Endothelial cell of umbilical vein (primary cell): Measurements from ENCODE around the gene GBX2.

Experiments
- EZH2 ChIP-seq: IDR thresholded peaks from 2 replicates; pipeline ENCODE4 v1.6.1; 2012; ENCODE audit warnings: borderline replicate concordance, low read depth, mild to moderate bottlenecking, moderate library complexity, low read length, inconsistent platforms; ENCODE audit not compliant: severe bottlenecking
- JUN ChIP-seq: IDR thresholded peaks from 2 replicates; pipeline ENCODE4 v1.6.1; 2011; ENCODE audit warnings: borderline replicate concordance, low read depth; ENCODE audit not compliant: insufficient read length, insufficient read depth
- POLR2AphosphoS5 ChIP-seq: IDR thresholded peaks from 2 replicates; pipeline ENCODE4 v1.6.1; 2012; ENCODE audit warnings: low read depth, mild to moderate bottlenecking, control low read depth, low read length, moderate library complexity; ENCODE audit not compliant: insufficient read depth
- TF ChIP-seq, protein P1 (sequence below), 2 donors: IDR thresholded peaks; 1 replicate in 1 of 2; 2 replicates in 1 of 2; pipeline ENCODE4 v1.5.1; 2011; ENCODE audit warnings: low read length in 2 of 2, mild to moderate bottlenecking in 2 of 2, moderate library complexity in 2 of 2, control low read depth in 1 of 2, inconsistent platforms in 1 of 2, low read depth in 1 of 2; ENCODE audit not compliant: insufficient read depth in 1 of 2; ENCODE audit errors: extremely low read depth in 1 of 2

GRCh38 chr2:236217926-236218325 lies 49.7 kb upstream of the GBX2 start:
- TF ChIP-seq, protein P1, sequence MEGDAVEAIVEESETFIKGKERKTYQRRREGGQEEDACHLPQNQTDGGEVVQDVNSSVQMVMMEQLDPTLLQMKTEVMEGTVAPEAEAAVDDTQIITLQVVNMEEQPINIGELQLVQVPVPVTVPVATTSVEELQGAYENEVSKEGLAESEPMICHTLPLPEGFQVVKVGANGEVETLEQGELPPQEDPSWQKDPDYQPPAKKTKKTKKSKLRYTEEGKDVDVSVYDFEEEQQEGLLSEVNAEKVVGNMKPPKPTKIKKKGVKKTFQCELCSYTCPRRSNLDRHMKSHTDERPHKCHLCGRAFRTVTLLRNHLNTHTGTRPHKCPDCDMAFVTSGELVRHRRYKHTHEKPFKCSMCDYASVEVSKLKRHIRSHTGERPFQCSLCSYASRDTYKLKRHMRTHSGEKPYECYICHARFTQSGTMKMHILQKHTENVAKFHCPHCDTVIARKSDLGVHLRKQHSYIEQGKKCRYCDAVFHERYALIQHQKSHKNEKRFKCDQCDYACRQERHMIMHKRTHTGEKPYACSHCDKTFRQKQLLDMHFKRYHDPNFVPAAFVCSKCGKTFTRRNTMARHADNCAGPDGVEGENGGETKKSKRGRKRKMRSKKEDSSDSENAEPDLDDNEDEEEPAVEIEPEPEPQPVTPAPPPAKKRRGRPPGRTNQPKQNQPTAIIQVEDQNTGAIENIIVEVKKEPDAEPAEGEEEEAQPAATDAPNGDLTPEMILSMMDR (IDR thresholded peaks at IDR 0.05; ENCODE audit: extremely low read depth in 1 of 2, insufficient read depth in 1 of 2, low read depth in 1 of 2, low read length in 2 of 2): no peak
- TF ChIP-seq EZH2: no peak
- TF ChIP-seq JUN: no peak
- TF ChIP-seq POLR2AphosphoS5: no peak
